ENCODE measurements around the gene RAB40B. TPM values are rescaled to one million over a fixed set of nuclear protein-coding genes. Genes with fewer than 3 reads are reported as not detected.

Gene RAB40B
- total RNA-seq, 1 donor from 2014 or later, result 6.7 TPM

- no peak for DNase-seq (ENCODE audit: extremely low read depth, low read depth, low spot score)
These were observed 27.6 kb downstream of the RAB40B start for GRCh38 chr17:82670661-82671450.

- DNase-seq (ENCODE audit: extremely low read depth, low read depth, low spot score), result no peak
These were observed 29.8 kb downstream of the RAB40B start for GRCh38 chr17:82668631-82669099.

GRCh38 chr17:82668024-82668630, 30.4 kb downstream of the RAB40B start:
- DNase-seq (ENCODE audit: extremely low read depth, low read depth, low spot score), result no peak

DNA sequence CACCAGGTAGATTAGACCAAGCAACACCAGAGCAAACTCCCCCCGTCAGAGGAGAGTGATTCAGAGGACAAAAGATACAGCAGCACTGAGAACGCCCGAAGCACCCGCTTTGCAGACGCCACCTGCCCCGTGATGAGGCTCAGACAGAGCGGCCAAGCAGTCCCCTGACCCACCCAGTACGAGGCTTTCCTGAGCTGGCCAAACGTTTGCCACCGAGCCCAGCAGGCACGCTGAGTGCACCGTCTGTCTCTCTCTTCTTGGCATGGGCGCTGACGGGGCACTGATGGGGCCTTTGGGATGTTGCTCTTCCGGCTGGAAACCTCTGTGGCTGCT, 30.9 kb downstream of the RAB40B start:
- DNase-seq (ENCODE audit: extremely low read depth, low read depth, low spot score), result no peak

DNA sequence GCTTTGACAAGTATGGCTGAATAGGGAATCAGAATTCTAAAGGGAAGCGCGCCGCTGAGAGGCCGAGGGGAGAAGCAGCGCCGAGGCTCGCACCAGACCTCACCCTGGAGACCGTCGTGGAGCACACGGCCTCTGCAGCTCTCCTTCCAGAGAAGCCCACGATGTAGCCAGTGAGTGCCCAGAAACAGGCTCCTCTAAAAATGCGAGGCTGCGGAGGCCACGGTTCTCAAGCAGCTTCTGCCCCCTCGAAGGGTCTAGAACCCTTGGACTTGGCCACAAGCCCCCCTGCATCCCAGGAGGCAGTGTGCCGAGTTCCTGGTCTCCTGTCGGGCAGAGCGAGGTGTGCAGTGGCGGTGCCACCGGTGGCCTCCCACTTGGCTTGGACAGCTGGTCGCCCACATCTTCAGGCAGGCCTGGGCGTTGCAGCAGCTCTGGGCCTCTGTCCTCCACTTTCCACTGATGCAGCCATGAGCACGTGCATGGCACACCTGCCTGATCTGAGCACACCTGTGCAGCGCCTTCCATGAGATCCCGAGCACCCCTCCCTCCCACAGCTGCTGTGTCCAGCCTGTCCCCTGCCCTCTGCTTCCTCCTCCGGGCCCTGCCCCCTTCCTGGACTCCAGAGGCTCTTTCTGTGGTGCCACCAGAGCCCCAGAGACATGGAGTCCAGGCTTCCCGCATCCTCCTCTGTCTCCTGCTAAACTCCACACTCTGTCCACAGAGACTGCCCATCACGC, 31.4 kb downstream of the RAB40B start:
- DNase-seq (ENCODE audit: extremely low read depth, low read depth, low spot score), result no peak

DNA sequence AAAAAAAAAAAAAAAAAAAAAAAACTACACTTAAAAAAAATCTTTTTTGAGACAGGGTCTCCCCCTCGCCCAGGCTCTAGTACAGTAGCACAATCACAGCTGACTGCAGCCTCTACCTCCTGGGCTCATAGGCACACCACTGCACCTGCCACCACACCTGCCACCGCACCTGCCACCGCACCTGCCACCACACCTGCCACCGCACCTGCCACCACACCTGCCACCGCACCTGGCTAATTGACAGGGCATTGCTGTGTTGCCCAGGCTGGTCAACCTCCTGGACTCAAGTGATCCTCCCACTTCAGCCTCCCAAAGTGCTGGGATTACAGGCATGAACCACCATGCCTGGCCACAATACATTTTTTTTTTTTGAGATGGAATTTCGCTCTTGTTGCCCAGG, 32.6 kb downstream of the RAB40B start:
- no peak for DNase-seq (ENCODE audit: extremely low read depth, low read depth, low spot score)

- DNase-seq (ENCODE audit: extremely low read depth, low read depth, low spot score), result no peak
These were observed 33.3 kb downstream of the RAB40B start for GRCh38 chr17:82665217-82665616.

DNA sequence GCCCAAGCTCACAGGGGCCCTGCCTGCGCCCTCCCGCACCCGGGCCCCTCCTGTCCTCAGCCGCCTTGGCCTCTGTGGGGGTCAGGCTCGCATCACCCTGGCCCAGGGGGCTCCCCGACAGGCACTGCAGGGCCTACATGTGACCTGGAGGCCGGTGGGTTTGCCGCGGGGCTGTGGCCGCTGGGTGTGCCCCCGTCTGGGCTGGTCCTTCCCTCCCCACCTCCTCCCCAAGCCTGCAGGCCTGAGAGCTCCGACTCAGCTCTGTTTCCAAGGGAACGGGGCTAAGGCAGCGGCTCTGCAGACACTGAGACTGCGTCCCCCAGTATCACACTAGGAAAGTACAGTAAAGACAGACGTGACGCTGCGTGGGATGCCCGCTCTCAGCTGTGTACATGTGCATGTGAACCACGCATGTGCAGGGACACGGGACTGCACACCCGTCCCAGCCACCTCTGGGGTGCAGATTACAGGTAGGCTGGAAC, 33.8 kb downstream of the RAB40B start:
- no peak for DNase-seq (ENCODE audit: extremely low read depth, low read depth, low spot score)

GRCh38 chr17:82664276-82664575, 34.3 kb downstream of the RAB40B start:
- DNase-seq (ENCODE audit: extremely low read depth, low read depth, low spot score), result no peak

- no peak for DNase-seq (ENCODE audit: extremely low read depth, low read depth, low spot score)
These were observed 34.9 kb downstream of the RAB40B start for GRCh38 chr17:82663381-82664275.

DNA sequence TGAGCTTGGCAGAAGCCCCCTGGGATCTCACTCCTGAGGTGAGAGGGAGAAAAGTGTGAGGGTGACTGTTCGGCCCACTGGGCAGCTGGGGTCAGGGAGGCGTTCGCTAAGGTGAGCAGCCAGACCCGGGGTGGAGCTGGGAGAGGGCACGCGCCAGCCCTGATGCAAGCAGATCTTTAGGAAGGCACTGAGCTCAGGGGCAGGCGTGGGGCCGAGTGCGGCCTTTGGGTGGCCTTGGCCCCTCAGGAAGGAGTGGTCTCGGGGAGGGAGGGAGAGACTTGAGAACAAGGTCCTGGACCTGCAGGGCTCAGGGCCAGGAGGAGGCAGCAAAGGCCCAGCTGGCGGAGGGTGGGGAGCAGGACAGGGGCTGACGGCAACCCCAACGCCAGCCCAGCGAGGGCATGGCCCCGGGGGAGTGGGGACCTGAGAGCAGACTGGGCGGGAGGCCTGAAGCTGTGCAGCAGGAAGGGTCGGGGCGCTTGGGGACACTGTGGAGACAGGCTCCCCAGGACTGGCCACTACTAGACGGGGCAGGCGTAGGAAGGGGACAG, 35.7 kb downstream of the RAB40B start:
- no peak for DNase-seq (ENCODE audit: extremely low read depth, low read depth, low spot score)

GRCh38 chr17:82661717-82662683, 36.5 kb downstream of the RAB40B start:
- DNase-seq (ENCODE audit: extremely low read depth, low read depth, low spot score), result no peak

- no peak for DNase-seq (ENCODE audit: extremely low read depth, low read depth, low spot score)
These were observed 38.6 kb downstream of the RAB40B start for GRCh38 chr17:82659886-82660285.

DNA sequence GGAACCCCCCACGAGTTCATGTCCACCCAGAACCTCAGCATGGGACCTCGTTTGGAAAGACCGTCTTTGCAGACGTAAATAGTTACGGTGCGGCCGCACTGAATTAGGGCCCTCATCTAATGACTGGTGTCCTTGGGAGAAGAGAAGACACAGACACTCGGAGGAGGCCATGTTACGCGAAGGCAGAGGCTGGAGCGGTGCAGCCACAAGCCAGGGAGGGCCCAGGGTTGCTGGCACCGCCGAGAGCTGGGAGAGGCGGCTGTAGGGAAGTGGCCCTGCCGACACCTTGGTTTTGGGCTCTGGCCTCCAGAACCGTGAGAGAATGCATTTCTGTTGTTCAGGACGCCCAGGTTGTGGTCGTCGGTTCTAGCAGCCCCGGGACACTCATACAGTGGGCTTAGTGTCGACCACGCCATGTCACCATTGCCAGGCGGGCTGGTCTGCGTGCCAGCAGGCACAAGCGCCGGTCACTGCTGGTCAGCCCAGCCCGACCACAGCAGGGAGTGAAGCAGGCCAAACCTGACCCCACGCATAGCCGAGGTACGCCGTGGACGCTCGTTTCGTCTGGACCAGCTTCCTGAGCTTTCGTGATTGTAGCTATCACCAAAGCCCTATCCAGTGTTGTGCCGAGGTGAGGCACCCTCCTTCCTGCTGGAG, 39.6 kb downstream of the RAB40B start:
- DNase-seq (ENCODE audit: extremely low read depth, low read depth, low spot score), result no peak

DNA sequence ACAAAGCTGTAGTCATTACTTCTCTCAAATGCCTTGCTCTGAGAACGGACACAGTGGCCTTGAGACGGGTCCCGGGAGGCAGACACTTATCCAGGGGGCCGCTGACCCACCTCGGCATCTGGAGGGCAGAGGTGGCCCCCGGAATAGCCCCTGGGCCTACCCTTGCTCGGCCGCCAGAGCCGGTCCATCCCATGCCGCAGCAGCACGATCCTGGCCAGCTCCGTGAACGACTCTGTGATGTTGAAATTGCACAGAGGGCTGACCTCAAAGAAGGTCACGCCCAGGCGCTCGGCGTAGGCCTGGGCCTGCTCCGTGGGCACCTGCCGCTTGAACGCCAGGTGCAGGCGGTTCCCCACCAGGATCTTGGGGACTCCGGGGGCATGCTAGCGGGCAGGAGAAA, 40.2 kb downstream of the RAB40B start:
- DNase-seq (ENCODE audit: extremely low read depth, low read depth, low spot score), result no peak

GRCh38 chr17:82657926-82658325, 40.6 kb downstream of the RAB40B start:
- no peak for DNase-seq (ENCODE audit: extremely low read depth, low read depth, low spot score)

GRCh38 chr17:82656266-82656665, 42.2 kb downstream of the RAB40B start:
- no peak for DNase-seq (ENCODE audit: extremely low read depth, low read depth, low spot score)

GRCh38 chr17:82655523-82655922, 43.0 kb downstream of the RAB40B start:
- no peak for DNase-seq (ENCODE audit: extremely low read depth, low read depth, low spot score)

GRCh38 chr17:82655038-82655479, 43.4 kb downstream of the RAB40B start:
- peak; percentile 57 for DNase-seq (ENCODE audit: extremely low read depth, low read depth, low spot score)
